HEK293 (cell line): ENCODE measurements around the gene CIITA.

Source experiments
- CTCF ChIA-PET: fragments of 350-600 bp; formaldehyde crosslinking; extraction: SDS; loops from one replicate; lab custom pipeline; 2021; ENCODE audit warnings: antibody characterized with exemption; lab: Yijun Ruan, JAX
- POLR2A ChIA-PET: fragments of 300-600 bp; formaldehyde crosslinking; extraction: SDS; loops from one replicate; lab custom pipeline; 2020; ENCODE audit warnings: antibody characterized with exemption, inconsistent platforms; lab: Yijun Ruan, JAX
- H3K27ac ChIP-seq: fragments of 200-500 bp; sonication (Bioruptor generic); 2 replicates; pipeline ENCODE4 v1.5.1; 2014; ENCODE audit warnings: low read depth, low read length, control low read depth, inconsistent platforms; ENCODE audit errors: extremely low read depth
- H3K36me3 ChIP-seq, 2 experiments: fragments of 200-500 bp in 1 of 2; sonication (Bioruptor generic) in 1 of 2; 1 replicate in 1 of 2; 2 replicates in 1 of 2; pipeline ENCODE4 v1.5.1; 2014 to 2017; ENCODE audit warnings: inconsistent platforms in 2 of 2, low read length in 2 of 2; ENCODE audit not compliant: control insufficient read depth in 2 of 2, insufficient read depth in 1 of 2
- H3K4me1 ChIP-seq: fragments of 200-500 bp; sonication (Bioruptor generic); 2 replicates; pipeline ENCODE4 v1.5.1; 2014; ENCODE audit warnings: mild to moderate bottlenecking, low read length, inconsistent platforms; ENCODE audit not compliant: control insufficient read depth, insufficient read depth
- H3K4me3 ChIP-seq: 2 replicates; pipeline ENCODE4 v1.5.1; 2011; ENCODE audit warnings: low read depth, mild to moderate bottlenecking, control low read depth, low read length, moderate library complexity
- H3K9me3 ChIP-seq: fragments of 200-500 bp; sonication (Bioruptor generic); 2 replicates; pipeline ENCODE4 v1.5.1; 2014; ENCODE audit warnings: low read depth, low read length, inconsistent platforms; ENCODE audit not compliant: control insufficient read depth, insufficient read depth
- FEZF1 ChIP-seq: fragments of 450-650 bp; formaldehyde crosslinking; IDR thresholded peaks from 2 replicates; pipeline ENCODE4 v1.5.1; 2016; ENCODE audit warnings: missing biosample characterization, missing genetic modification characterization
- GLIS1 ChIP-seq: fragments of 450-650 bp; formaldehyde crosslinking; IDR thresholded peaks from 2 replicates; pipeline ENCODE4 v1.5.1; 2016; ENCODE audit warnings: missing biosample characterization, missing genetic modification characterization
- MZF1 ChIP-seq: fragments of 450-650 bp; formaldehyde crosslinking; IDR thresholded peaks from 2 replicates; pipeline ENCODE4 v1.5.1; 2017; ENCODE audit warnings: missing biosample characterization, missing genetic modification characterization, borderline replicate concordance
- OVOL3 ChIP-seq: fragments of 450-650 bp; formaldehyde crosslinking; IDR thresholded peaks from 2 replicates; pipeline ENCODE4 v1.5.1; 2016; ENCODE audit warnings: missing biosample characterization, missing genetic modification characterization
- SALL2 ChIP-seq: fragments of 450-650 bp; formaldehyde crosslinking; IDR thresholded peaks from 2 replicates; pipeline ENCODE4 v1.5.0; 2017; ENCODE audit warnings: missing biosample characterization, mild to moderate bottlenecking, missing genetic modification characterization, borderline replicate concordance
- SCRT2 ChIP-seq: fragments of 450-650 bp; formaldehyde crosslinking; IDR thresholded peaks from 2 replicates; pipeline ENCODE4 v1.5.1; 2016; ENCODE audit warnings: missing biosample characterization, missing genetic modification characterization
- SP3 ChIP-seq: fragments of 450-650 bp; formaldehyde crosslinking; IDR thresholded peaks from 2 replicates; pipeline ENCODE4 v1.5.1; 2016; ENCODE audit warnings: missing biosample characterization, missing genetic modification characterization
- ZBTB8A ChIP-seq: fragments of 450-650 bp; formaldehyde crosslinking; IDR thresholded peaks from 2 replicates; pipeline ENCODE4 v1.5.1; 2016; ENCODE audit warnings: missing biosample characterization, missing genetic modification characterization
- ZFP37 ChIP-seq: fragments of 450-650 bp; formaldehyde crosslinking; IDR thresholded peaks from 2 replicates; pipeline ENCODE4 v1.5.1; 2016; ENCODE audit warnings: missing biosample characterization, missing genetic modification characterization
- ZFP69B ChIP-seq: fragments of 450-650 bp; formaldehyde crosslinking; IDR thresholded peaks from 2 replicates; pipeline ENCODE4 v1.5.1; 2016; ENCODE audit warnings: missing biosample characterization, missing genetic modification characterization
- ZIC2 ChIP-seq: fragments of 450-650 bp; formaldehyde crosslinking; IDR thresholded peaks from 2 replicates; pipeline ENCODE4 v1.5.1; 2016; ENCODE audit warnings: missing biosample characterization, missing genetic modification characterization
- ZNF239 ChIP-seq: fragments of 450-650 bp; formaldehyde crosslinking; IDR thresholded peaks from 2 replicates; pipeline ENCODE4 v1.5.1; 2016; ENCODE audit warnings: missing biosample characterization, missing genetic modification characterization
- ZNF514 ChIP-seq: fragments of 450-650 bp; formaldehyde crosslinking; IDR thresholded peaks from 2 replicates; pipeline ENCODE4 v1.5.1; 2016; ENCODE audit warnings: missing biosample characterization, missing genetic modification characterization
- ZNF518A ChIP-seq: fragments of 450-650 bp; formaldehyde crosslinking; conservative IDR thresholded peaks from 2 replicates; pipeline ENCODE4 v1.5.1; 2016; ENCODE audit warnings: low read depth, missing biosample characterization, missing genetic modification characterization
- ZNF580 ChIP-seq: fragments of 450-650 bp; formaldehyde crosslinking; IDR thresholded peaks from 2 replicates; pipeline ENCODE4 v1.5.1; 2016; ENCODE audit warnings: missing biosample characterization, missing genetic modification characterization
- ZNF624 ChIP-seq: fragments of 450-650 bp; formaldehyde crosslinking; IDR thresholded peaks from 2 replicates; pipeline ENCODE4 v1.5.1; 2017; ENCODE audit warnings: missing biosample characterization, missing genetic modification characterization
- ZNF843 ChIP-seq: fragments of 450-650 bp; formaldehyde crosslinking; IDR thresholded peaks from 2 replicates; pipeline ENCODE4 v1.5.1; 2016; ENCODE audit warnings: missing biosample characterization, missing genetic modification characterization
- ZSCAN23 ChIP-seq: fragments of 450-650 bp; formaldehyde crosslinking; IDR thresholded peaks from 2 replicates; pipeline ENCODE4 v1.5.1; 2016; ENCODE audit warnings: missing biosample characterization, missing genetic modification characterization

CIITA gene

DNA sequence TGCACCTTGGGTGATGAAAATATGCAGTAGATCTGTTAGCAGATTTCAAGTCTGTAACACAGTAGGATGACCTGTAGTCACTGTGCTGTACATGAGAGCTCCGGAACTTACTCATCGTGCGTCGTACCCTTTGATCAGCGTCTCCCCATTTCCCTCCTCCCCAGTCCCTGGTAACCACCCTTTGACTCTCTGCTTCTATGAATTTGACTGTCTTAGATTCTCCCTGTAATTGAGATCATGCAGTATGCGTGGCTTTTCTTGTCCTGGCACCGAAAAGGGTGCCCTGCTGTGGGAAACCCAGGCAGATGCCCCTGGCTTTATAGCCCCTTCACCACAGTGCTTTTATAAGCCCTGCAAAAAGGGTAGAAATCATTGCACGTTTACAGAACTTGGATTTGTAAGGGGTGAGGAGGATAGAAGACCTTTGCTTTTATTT is 87.9 kb downstream of the CIITA start:
- no peak for TF ChIP-seq ZSCAN23 (tag by site-specific recombination)
- no peak for TF ChIP-seq FEZF1 (tag by site-specific recombination)
- no peak for TF ChIP-seq SP3 (tag by site-specific recombination)
- no peak for TF ChIP-seq OVOL3 (tag by site-specific recombination)
- no peak for TF ChIP-seq ZFP69B (tag by site-specific recombination)
- TF ChIP-seq ZNF580 (tag by site-specific recombination), result no peak
- no peak for TF ChIP-seq MZF1 (tag by site-specific recombination)
- TF ChIP-seq ZFP37 (tag by site-specific recombination), result no peak
- no peak for TF ChIP-seq ZNF624 (tag by site-specific recombination)
- no peak for TF ChIP-seq ZNF514
- TF ChIP-seq ZNF239 (tag by site-specific recombination), result no peak
- no peak for TF ChIP-seq SALL2 (tag by site-specific recombination)
- TF ChIP-seq ZNF518A, result no peak
- TF ChIP-seq ZBTB8A (tag by site-specific recombination), result no peak
- POLR2A ChIA-PET, result interaction anchor here (0.5 to 3.1 kb wide), 2 partner anchors 125 to 291 kb away, joined by 6 to 13 read pairs; partner anchors contain the start of gene SOCS1
- no peak overlapping the region for H3K27ac ChIP-seq
- no peaks in the 10 kb centered on the region for H3K9me3 ChIP-seq
- H3K36me3 ChIP-seq, result peaks cover 0 to 57% of the 10 kb centered on the region in 2 experiments; a peak in 2 of 3 replicates
- H3K4me3 ChIP-seq, result no peak overlapping the region
- H3K4me1 ChIP-seq, result no peaks in the 10 kb centered on the region
- CTCF ChIA-PET, result interaction anchor here (0.6 to 8.2 kb wide), 24 partner anchors 9 to 749 kb away, joined by 3 to 72 read pairs (median 4); partner anchors contain the start of gene SOCS1

- ChIA-PET CTCF (interaction anchor here (0.6 to 8.2 kb wide), 13 partner anchors 11 to 682 kb away, joined by 3 to 72 read pairs (median 4); partner anchors contain the start of gene SOCS1), POLR2A (interaction anchor here (3.1 kb wide), 1 partner anchor 290 kb away, joined by 13 read pairs; the partner anchor contains the start of gene SOCS1)
- H3K27ac ChIP-seq, result no peak overlapping the region
- no peaks in the 10 kb centered on the region for H3K4me1 ChIP-seq
- no peak for TF ChIP-seq ZNF843 (tag by site-specific recombination)
- TF ChIP-seq GLIS1 (tag by site-specific recombination), result peak; percentile 63
- TF ChIP-seq SCRT2, result peak; percentile 90
- TF ChIP-seq ZIC2 (tag by site-specific recombination), result peak; percentile 97
- no peaks in the 10 kb centered on the region for H3K9me3 ChIP-seq
- peaks cover 3 to 63% of the 10 kb centered on the region in 2 experiments; a peak in 2 of 3 replicates for H3K36me3 ChIP-seq
- H3K4me3 ChIP-seq, result no peak overlapping the region
Measured at GRCh38 chr16:10965440-10966061, 88.5 kb downstream of the CIITA start.
